ENCODE measurements around the gene CYP20A1.
"Not testable (repeated sequence)": the region's sequence is repeated elsewhere in the genome, so short reads cannot be mapped to it uniquely, and the experiment has no call there.

CYP20A1 gene, protein sequence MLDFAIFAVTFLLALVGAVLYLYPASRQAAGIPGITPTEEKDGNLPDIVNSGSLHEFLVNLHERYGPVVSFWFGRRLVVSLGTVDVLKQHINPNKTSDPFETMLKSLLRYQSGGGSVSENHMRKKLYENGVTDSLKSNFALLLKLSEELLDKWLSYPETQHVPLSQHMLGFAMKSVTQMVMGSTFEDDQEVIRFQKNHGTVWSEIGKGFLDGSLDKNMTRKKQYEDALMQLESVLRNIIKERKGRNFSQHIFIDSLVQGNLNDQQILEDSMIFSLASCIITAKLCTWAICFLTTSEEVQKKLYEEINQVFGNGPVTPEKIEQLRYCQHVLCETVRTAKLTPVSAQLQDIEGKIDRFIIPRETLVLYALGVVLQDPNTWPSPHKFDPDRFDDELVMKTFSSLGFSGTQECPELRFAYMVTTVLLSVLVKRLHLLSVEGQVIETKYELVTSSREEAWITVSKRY

DNA sequence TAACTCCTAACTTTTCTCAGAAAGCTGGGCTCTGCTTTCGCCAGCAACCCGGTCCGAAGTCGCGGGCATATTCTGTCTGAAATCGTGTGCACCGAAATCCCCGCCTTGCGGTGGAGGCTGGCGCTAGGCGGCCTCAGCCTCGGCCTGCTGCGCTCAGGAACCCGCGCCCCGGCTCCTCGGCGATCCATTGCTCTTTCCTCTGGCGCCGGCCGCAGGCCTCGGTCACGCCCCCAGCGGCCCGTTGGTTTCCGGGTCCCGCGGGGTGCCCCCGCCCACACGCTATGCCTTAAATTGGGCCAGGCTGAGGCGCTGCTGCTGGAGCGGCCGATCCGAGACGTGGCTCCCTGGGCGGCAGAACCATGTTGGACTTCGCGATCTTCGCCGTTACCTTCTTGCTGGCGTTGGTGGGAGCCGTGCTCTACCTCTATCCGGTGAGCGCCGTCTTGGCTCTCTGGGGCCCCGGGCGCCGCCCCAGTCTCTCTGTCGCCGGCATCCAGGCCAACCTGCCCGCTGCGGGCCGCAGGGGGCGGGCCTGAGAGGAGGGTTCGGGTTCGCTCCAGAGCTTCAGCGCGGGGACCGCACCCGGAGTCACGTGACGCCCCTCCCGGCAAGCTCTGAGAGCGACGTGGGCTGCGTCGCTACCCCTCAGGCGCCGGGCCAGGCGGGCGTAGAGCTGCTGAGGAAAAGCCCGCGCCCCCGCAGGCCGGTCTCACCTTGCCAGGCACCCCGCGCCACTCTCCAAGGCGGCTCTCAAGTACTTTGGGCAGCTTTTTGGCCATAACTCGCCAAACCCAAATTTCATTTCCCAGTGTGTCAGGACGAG is at the start of gene CYP20A1:
Gene CYP20A1 (plus strand): TSS at position 315 of the 823 bp plus-strand sequence. CDS start 45 bp downstream, at position 360.
- TF ChIP-seq GATA1 (IDR thresholded peaks at IDR 0.05; ENCODE audit: low read depth, low read length) (no peak), POLR2A (IDR thresholded peaks at IDR 0.05; ENCODE audit: low read length) (peak; percentile 97)

DNA sequence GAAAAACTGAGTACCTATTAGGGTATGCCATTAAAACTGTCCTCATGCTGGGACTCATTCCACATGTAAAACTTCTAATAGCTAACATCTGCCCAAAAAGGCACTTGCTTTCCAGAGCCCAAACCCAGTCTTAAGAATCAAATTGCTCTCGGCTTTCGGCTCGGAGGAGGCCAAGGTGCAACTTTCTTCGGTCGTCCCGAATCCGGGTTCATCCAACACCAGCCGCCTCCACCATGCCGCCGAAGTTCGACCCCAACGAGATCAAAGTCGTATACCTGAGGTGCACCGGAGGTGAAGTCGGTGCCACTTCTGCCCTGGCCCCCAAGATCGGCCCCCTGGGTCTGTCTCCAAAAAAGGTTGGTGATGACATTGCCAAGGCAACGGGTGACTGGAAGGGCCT is 48.3 kb upstream of the CYP20A1 start:
- not testable (repeated sequence) for DNase-seq

More for the DNA sequence above, at the start of gene CYP20A1:
- DNase-seq = peak; percentile 97 to 98

DNA sequence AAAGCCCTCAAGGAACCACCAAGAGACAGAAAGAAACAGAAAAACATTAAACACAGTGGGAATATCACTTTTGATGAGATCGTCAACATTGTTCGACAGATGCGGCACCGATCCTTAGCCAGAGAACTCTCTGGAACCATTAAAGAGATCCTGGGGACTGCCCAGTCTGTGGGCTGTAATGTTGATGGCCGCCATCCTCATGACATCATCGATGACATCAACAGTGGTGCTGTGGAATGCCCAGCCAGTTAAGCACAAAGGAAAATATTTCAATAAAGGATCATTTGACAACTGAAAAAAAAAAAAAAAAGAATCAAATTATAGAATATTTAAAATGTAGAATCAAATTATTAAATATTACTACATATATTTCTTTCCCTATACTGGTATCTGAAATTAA is 47.8 kb upstream of the CYP20A1 start:
- DNase-seq = not testable (repeated sequence)

DNA sequence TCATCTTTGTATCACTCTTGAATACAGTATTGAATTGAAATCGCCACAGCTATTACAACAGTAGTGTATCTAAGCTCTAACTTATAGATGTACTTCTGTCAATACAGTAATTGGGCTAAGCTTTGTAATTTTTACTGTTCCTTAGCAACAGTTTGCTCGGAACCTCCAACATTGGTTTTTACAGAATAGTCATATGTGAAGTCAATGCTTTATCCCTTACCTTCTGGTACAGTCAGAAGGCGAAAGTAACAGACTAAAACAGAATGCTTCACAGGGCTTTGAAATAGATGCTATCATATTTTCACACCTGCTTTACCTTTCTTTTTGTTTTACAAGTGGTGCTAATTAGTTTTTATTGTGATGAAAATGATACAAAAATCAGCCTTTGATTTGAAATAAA is 46.9 kb upstream of the CYP20A1 start:
- no peak for DNase-seq
- TF ChIP-seq POLR2A (IDR thresholded peaks at IDR 0.05; ENCODE audit: low read length) = no peak
- TF ChIP-seq GATA1 (IDR thresholded peaks at IDR 0.05; ENCODE audit: low read depth, low read length) = no peak

DNA sequence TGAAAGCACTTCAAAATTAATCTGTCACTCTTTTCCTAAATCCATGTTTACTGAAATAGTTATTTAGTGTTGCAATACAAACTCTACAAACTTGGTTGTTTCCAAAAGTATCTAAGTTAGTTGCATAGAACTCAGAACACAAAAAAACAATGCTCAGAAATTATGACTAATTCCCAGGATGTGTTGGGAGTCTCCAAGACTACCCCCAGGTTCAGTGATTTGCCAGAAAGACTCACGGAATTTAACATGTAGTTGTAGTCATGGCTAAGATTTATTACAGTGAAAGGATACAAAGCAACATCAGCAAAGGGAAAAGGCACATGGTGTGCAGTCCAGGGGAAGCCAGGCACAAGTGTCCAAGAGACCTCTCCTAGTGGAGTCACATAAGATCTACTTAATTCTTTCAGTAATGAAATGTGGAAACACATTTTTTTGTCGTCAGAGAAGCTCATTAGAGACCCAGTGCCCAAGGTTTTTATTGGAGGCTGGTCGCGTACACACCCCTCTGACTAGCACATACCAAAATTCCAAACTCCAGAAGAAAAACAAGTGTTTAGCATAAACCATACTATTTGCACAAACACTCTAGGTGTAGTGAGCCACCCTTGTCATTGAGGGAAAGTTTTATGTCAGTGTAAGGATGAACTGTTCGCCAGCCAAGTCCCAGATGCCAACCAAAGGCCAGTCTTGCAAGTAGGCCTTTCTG is 43.3 kb upstream of the CYP20A1 start:
- DNase-seq = no peak
- no peak for TF ChIP-seq GATA1 (IDR thresholded peaks at IDR 0.05; ENCODE audit: low read depth, low read length)
- TF ChIP-seq POLR2A (IDR thresholded peaks at IDR 0.05; ENCODE audit: low read length) = no peak

DNA sequence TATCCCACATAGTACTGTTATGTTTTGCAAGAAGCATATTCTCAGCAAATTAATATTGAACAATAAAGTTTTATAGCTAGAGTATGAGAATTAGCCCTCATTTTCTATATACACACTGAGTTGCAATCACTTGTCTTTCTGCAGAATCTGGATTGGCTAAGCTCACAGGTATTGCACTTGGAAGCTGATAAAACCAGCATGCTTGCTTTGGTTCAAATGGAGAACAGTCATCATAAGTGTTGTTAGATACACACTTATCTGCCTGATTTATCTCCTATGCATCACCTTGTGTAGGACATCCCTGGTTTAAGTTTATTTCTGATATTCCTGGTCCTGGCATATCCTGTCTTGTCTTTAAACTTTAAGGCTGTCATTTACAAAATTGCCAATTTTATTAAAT is 38.0 kb upstream of the CYP20A1 start:
- TF ChIP-seq GATA1 (IDR thresholded peaks at IDR 0.05; ENCODE audit: low read depth, low read length) = no peak
- TF ChIP-seq POLR2A (IDR thresholded peaks at IDR 0.05; ENCODE audit: low read length) = no peak

DNA sequence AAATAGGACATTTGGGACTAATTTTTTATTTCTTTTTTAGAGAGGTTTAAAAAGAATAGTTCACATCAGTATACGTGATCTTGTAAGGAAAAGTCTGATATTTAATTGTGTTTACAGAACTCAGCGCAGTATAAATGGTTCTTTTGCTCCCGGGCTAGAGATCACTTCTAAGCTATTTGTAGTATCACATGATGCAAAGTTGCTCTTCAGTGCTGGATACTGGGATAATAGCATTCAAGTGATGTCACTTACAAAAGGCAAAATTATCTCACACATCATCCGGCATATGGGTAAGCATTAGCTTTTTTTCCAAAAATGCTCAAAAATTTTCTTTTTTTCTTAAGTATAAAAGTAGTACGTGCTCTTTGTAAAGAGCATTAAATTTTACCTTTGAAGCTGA is 37.4 kb upstream of the CYP20A1 start:
- no peak for TF ChIP-seq GATA1 (IDR thresholded peaks at IDR 0.05; ENCODE audit: low read depth, low read length)
- TF ChIP-seq POLR2A (IDR thresholded peaks at IDR 0.05; ENCODE audit: low read length) = no peak
- DNase-seq = no peak

More for the DNA sequence above, 38.0 kb upstream of the CYP20A1 start:
- no peak for DNase-seq

DNA sequence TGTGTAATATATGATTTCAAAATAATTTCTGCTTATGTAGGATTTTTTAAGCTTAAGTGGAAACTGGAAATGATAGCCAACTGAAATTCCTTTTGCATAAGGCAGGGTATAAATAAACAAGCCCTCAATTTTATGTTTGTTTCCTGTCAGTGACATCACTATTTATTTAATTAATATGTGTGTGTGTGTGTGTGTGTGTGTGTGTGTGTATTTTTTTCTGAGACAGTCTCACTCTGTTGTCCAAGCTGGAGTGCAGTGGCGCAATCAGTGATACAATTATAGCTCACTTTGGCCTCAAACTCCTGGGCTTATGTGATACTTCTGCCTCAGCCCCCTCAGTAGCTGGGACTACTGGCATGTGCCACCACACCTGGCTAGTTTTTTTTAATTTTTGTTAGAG is 29.3 kb upstream of the CYP20A1 start:
- TF ChIP-seq POLR2A (IDR thresholded peaks at IDR 0.05; ENCODE audit: low read length) (no peak), GATA1 (IDR thresholded peaks at IDR 0.05; ENCODE audit: low read depth, low read length) (no peak)
- DNase-seq = no peak

DNA sequence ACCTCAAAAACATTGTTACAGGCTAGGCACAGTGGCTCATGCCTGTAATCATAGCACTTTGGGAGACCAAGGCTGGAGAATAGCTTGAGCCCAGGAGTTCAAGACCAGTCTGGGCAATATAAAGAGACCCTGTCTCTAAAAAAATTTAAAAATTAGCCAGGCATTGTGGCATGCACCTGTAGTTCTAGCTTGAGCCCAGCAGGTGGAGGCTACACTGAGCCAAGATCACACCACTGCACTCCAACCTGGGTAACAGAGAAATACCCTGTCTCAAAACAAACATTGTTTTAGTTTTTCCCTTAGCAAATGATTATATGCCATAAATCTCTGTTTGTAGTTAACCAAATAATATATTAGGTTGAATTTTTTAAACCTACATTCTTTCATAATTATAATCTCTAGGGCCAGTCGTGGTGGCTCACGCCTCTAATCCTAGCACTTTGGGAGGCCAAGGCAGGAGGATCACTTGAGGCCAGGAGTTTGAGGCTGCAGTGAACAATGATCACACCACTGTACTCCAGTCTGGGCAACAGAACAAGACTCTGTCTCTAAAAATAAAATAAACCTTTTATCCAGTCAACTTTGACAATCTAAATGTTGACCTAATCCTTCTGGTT is 13.3 kb upstream of the CYP20A1 start:
- TF ChIP-seq GATA1 (IDR thresholded peaks at IDR 0.05; ENCODE audit: low read depth, low read length) (no peak), POLR2A (IDR thresholded peaks at IDR 0.05; ENCODE audit: low read length) (no peak)
- peak; percentile 32 to 62 for DNase-seq

DNA sequence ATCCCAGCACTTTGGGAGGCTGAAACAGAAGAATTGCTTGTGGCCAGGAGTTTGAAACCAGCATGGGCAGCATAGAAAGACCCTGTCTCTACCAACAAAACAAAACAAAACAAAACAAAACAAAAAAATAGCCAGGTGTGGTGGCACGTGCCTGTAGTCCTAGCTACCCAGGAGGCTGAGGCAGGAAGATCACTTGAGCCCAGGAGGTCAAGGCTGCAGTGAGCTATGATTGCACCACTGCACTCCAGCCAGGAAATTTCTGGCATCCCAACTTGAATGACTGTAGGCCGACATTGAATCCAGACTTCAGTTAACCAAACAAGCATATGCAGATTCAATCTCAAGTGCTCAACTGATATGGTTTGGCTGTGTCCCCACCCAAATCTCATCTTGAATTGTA is 9.1 kb upstream of the CYP20A1 start:
- DNase-seq = not testable (repeated sequence)

DNA sequence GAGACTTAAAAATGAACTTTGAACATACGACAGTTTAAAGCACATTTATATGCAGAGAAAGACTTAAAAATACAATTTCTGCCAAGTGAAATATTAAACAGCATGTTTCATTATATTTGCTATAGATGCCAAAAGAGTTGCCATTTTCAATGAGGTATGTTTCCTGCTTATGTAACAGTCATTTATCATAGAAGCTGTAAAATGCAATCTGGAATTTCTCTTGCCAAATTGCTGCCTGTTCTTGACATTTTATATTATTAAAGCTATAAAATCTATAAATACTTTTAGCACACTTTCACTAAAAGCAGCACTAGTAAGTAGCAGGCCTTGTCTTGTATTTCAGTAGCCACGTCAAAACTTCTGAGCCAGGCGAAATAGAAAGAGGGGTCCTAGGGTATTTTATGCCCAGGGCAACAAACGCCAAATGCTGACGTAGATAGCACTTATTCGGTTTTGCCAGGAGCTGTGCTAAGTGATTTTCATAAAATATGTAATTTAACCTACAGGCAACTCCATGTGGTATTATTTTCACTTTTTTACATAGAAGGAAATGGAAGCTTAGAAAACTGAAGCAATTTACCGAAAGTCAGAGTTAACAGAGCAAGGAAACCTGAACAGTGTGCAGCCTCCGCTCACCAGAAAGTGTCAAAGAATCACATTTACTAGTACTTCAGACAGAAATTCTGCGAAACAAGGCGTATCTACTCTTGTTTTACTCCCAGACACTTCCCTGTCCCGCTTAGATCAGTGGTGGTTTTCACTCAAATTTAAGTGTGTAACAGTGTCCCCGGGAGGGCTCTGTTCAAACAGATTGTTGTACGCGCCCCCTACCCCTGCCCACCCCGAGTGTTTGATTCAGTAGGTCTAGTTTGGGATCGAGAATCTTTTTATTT is 1.2 kb upstream of the CYP20A1 start:
- peak; percentile 23 to 29 for DNase-seq
- TF ChIP-seq GATA1 (IDR thresholded peaks at IDR 0.05; ENCODE audit: low read depth, low read length) (no peak), POLR2A (IDR thresholded peaks at IDR 0.05; ENCODE audit: low read length) (no peak)

DNA sequence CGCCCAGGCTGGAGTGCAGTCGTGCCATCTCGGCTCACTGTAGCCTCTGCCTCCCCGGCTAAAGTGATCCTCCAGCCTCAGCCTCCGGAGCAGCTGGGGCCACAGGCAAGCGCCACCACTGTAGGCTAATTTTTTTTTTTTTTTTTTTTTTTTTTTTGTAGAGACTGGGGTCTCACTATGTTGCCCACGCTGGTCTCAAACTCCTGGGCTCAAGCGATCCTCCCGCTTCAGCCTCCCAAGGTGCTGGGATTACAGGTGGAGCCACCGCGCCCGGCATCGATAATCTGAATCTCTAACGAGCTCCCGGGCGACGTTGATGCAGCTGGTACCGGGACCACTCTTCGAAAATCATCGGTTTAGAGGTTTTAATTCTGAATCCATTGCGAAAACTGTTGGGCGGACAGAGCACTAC is 520 bp upstream of the CYP20A1 start:
- TF ChIP-seq POLR2A (IDR thresholded peaks at IDR 0.05; ENCODE audit: low read length) (no peak), GATA1 (IDR thresholded peaks at IDR 0.05; ENCODE audit: low read depth, low read length) (no peak)
- no peak for DNase-seq

DNA sequence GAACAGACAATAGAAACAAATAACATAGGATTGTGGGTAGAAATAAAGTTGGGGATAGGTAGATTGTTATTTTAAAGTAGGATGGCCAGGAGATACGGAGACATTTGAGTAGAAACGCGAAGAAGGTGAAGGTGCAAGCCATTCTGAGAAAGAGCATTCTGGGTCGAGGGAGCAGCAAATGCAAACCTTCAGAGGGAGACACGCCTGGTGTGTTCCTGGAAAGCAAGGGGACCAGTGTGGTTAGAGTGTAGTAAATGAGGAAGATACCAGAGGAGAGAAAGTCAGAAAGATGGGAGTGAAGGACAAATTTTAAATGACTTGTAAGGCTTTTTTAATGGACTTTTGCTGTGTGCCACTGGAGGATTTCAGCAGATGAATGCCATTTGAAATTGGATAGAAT is 1.7 kb downstream of the CYP20A1 start:
- DNase-seq = peak; percentile 11 to 22

More for the DNA sequence above, 1.7 kb downstream of the CYP20A1 start:
- no peak for TF ChIP-seq GATA1 (IDR thresholded peaks at IDR 0.05; ENCODE audit: low read depth, low read length)
- no peak for TF ChIP-seq POLR2A (IDR thresholded peaks at IDR 0.05; ENCODE audit: low read length)

Data from erythroblast (primary cell).